Neural cell (in vitro differentiated cells): ENCODE data around the gene PDCD2. TPM values are rescaled to one million over a fixed set of nuclear protein-coding genes. Genes with fewer than 3 reads are reported as not detected.
A peak's percentile ranks its signal among the peaks of the same experiment; 100 is the strongest.

ENCODE experiments used
- H2AFZ ChIP-seq: fragments of 200-600, 300-800 bp; sonication (generic), shearing (Covaris generic); 2 replicates; pipeline ENCODE4 v1.6.0; 2014; ENCODE audit warnings: low read depth, mild to moderate bottlenecking, antibody characterized with exemption, low read length, moderate library complexity
- H3F3A ChIP-seq: fragments of 200-600 bp; shearing (Covaris generic); 2 replicates; pipeline ENCODE4 v1.6.1; 2016; ENCODE audit warnings: mild to moderate bottlenecking, moderate library complexity, mixed read lengths, antibody characterized with exemption, low read length; ENCODE audit not compliant: insufficient read depth, poor library complexity, severe bottlenecking
- H3K27ac ChIP-seq: fragments of 200-600, 300-800 bp; sonication (generic), shearing (Covaris generic); 2 replicates; pipeline ENCODE4 v1.5.1; 2014; ENCODE audit warnings: mild to moderate bottlenecking, low read length, moderate library complexity
- H3K27me3 ChIP-seq: fragments of 300-800, 200-600 bp; sonication (generic), shearing (Covaris generic); 2 replicates; pipeline ENCODE4 v1.6.0; 2014; ENCODE audit warnings: mild to moderate bottlenecking, low read depth, low read length, moderate library complexity; ENCODE audit not compliant: insufficient read depth
- H3K36me3 ChIP-seq: fragments of 300-800, 200-600 bp; sonication (generic), shearing (Covaris generic); 2 replicates; pipeline ENCODE4 v1.5.1; 2014; ENCODE audit warnings: mild to moderate bottlenecking, antibody characterized with exemption, low read length, moderate library complexity; ENCODE audit not compliant: insufficient read depth
- H3K4me2 ChIP-seq: fragments of 300-800, 200-600 bp; sonication (generic), shearing (Covaris generic); 2 replicates; pipeline ENCODE4 v1.6.0; 2014; ENCODE audit warnings: mild to moderate bottlenecking, low read length
- H3K4me3 ChIP-seq: fragments of 300-800, 200-600 bp; sonication (generic), shearing (Covaris generic); 2 replicates; pipeline ENCODE4 v1.5.1; 2014; ENCODE audit warnings: mild to moderate bottlenecking, low read length, moderate library complexity
- H3K79me2 ChIP-seq: fragments of 200-600 bp; shearing (Covaris generic); replicated peaks from 2 replicates; pipeline ENCODE4 v1.6.0; 2014; ENCODE audit warnings: mild to moderate bottlenecking, low read length, moderate library complexity; ENCODE audit not compliant: insufficient read depth
- H3K9ac ChIP-seq: fragments of 300-800, 200-600 bp; sonication (generic), shearing (Covaris generic); 2 replicates; pipeline ENCODE4 v1.6.1; 2016; ENCODE audit warnings: mild to moderate bottlenecking, low read length, mixed read lengths
- H3K9me2 ChIP-seq: fragments of 200-600 bp; shearing (Covaris generic); 2 replicates; pipeline ENCODE4 v1.6.1; 2016; ENCODE audit warnings: mild to moderate bottlenecking, low read length, mixed read lengths; ENCODE audit not compliant: insufficient read depth
- H3K9me3 ChIP-seq: fragments of 200-600, 300-800 bp; sonication (generic), shearing (Covaris generic); 2 replicates; pipeline ENCODE4 v1.6.1; 2016; ENCODE audit warnings: mild to moderate bottlenecking, mixed run types, low read length, moderate library complexity, mixed read lengths
- H4K20me1 ChIP-seq: fragments of 200-600 bp; shearing (Covaris generic); 2 replicates; pipeline ENCODE4 v1.6.1; 2016; ENCODE audit warnings: mild to moderate bottlenecking, mixed run types; ENCODE audit not compliant: insufficient read depth
- EP300 ChIP-seq: fragments of 450-650 bp; conservative IDR thresholded peaks from 2 replicates; pipeline ENCODE4 v1.6.1; 2014; ENCODE audit warnings: antibody characterized with exemption, mild to moderate bottlenecking, moderate library complexity; ENCODE audit not compliant: poor library complexity, severe bottlenecking
- EZH2 ChIP-seq: fragments of 200-600, 300-800 bp; shearing (Covaris generic), sonication (generic); IDR thresholded peaks from 2 replicates; pipeline ENCODE4 v1.6.1; 2014; ENCODE audit warnings: antibody characterized with exemption, low read length, borderline replicate concordance, mild to moderate bottlenecking; ENCODE audit not compliant: insufficient read depth, poor library complexity, severe bottlenecking
- MXI1 ChIP-seq: fragments of 450-650 bp; conservative IDR thresholded peaks from 2 replicates; pipeline ENCODE4 v1.6.1; 2014; ENCODE audit warnings: antibody characterized with exemption, mild to moderate bottlenecking; ENCODE audit not compliant: poor library complexity, severe bottlenecking
- POLR2AphosphoS5 ChIP-seq: IDR thresholded peaks from 2 replicates; pipeline ENCODE4 v1.6.1; 2012
- RAD21 ChIP-seq: fragments of 450-650 bp; conservative IDR thresholded peaks from 2 replicates; pipeline ENCODE4 v1.6.1; 2014; ENCODE audit warnings: antibody characterized with exemption, mild to moderate bottlenecking, moderate library complexity
- SMC3 ChIP-seq: fragments of 450-650 bp; conservative IDR thresholded peaks from 2 replicates; pipeline ENCODE4 v1.6.1; 2014; ENCODE audit warnings: antibody characterized with exemption, mild to moderate bottlenecking, moderate library complexity; ENCODE audit not compliant: poor library complexity
- TAF1 ChIP-seq: IDR thresholded peaks from 2 replicates; pipeline ENCODE4 v1.6.1; 2012; ENCODE audit warnings: low read depth
- polyA plus RNA-seq: library from polyadenylated mRNA; depleted of rRNA; stranded (reverse); fragments of >200 nt; gene quantifications from 2 replicates; pipeline ENCODE4 v1.2.3, GENCODE V29; 2014
- TF ChIP-seq, protein P1 (sequence below): fragments of 450-650 bp; IDR thresholded peaks from 2 replicates; pipeline ENCODE4 v1.5.1; 2014; ENCODE audit warnings: antibody characterized with exemption, mild to moderate bottlenecking, moderate library complexity; ENCODE audit not compliant: poor library complexity, severe bottlenecking
- TF ChIP-seq, protein P2 (sequence below): IDR thresholded peaks from 2 replicates; pipeline ENCODE4 v1.6.1; 2012; ENCODE audit warnings: borderline replicate concordance

PDCD2 gene
- polyA plus RNA-seq, 1 donor from 2014 or later: 132 TPM

DNA sequence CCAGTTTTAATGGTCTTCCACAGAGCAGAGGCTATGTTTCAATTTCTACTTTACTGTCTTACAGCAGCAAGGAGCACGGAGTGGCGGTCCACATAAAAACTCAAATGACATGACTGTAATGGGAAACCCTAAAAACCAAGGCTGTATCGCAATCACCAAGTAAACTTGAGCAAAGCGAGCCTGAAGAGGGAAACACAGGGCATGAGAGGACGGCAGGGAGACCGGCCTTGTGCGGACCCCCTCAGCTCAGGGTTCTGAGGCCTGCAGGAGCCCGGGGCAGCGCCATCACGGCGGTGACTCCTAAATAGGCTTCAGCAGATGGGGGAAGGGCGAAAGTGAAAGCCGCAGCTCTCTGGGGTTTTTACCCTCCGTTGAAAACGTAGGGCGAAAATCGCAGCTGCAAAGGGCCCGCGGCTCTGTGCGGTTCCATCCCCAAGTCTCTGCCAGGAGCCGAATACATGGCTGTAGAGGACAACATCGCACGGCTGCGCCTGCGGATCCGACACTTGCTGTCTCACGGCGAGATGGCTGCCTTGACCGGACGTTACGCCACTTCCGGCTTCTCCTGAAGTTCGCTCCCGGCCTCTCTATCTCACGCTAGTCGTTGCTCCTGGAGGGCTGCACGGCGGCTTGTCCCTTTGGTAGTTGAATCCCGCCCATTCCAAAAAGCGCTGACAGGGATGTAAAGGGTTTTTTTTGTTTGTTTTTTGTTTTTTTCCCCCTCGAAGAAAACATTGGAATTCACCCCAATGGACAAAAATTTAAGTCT lies 31.5 kb downstream of the PDCD2 start, which contains the start of gene PSMB1:
Gene PSMB1 (minus strand): TSS at position 543 of the 769 bp plus-strand sequence. CDS start 65 bp downstream, at position 478.
- Histone ChIP-seq H3F3A (no peaks in the 10 kb centered on the region), H4K20me1 (no peaks in the 10 kb centered on the region), H3K9me2 (no peaks in the 10 kb centered on the region), H3K4me3 (peak within 1 kb of the TSS; percentile 86), H3K9me3 (no peaks in the 10 kb centered on the region), H3K36me3 (no peaks in the 10 kb centered on the region), H2AFZ (peak within 1 kb of the TSS; percentile 69), H3K9ac (peak within 1 kb of the TSS; percentile 89), H3K79me2 (peaks cover 75% of the 10 kb centered on the region), H3K27me3 (no peaks in the 10 kb centered on the region), H3K27ac (peak within 1 kb of the TSS; percentile 84), H3K4me2 (peak within 1 kb of the TSS; percentile 84)
- no peak for TF ChIP-seq TAF1
- TF ChIP-seq RAD21: peak; percentile 17
- TF ChIP-seq EZH2: no peak
- TF ChIP-seq POLR2AphosphoS5: peak; percentile 99
- peak; percentile 68 for TF ChIP-seq EP300
- TF ChIP-seq, protein P1, sequence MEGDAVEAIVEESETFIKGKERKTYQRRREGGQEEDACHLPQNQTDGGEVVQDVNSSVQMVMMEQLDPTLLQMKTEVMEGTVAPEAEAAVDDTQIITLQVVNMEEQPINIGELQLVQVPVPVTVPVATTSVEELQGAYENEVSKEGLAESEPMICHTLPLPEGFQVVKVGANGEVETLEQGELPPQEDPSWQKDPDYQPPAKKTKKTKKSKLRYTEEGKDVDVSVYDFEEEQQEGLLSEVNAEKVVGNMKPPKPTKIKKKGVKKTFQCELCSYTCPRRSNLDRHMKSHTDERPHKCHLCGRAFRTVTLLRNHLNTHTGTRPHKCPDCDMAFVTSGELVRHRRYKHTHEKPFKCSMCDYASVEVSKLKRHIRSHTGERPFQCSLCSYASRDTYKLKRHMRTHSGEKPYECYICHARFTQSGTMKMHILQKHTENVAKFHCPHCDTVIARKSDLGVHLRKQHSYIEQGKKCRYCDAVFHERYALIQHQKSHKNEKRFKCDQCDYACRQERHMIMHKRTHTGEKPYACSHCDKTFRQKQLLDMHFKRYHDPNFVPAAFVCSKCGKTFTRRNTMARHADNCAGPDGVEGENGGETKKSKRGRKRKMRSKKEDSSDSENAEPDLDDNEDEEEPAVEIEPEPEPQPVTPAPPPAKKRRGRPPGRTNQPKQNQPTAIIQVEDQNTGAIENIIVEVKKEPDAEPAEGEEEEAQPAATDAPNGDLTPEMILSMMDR: no peak
- TF ChIP-seq, protein P2, sequence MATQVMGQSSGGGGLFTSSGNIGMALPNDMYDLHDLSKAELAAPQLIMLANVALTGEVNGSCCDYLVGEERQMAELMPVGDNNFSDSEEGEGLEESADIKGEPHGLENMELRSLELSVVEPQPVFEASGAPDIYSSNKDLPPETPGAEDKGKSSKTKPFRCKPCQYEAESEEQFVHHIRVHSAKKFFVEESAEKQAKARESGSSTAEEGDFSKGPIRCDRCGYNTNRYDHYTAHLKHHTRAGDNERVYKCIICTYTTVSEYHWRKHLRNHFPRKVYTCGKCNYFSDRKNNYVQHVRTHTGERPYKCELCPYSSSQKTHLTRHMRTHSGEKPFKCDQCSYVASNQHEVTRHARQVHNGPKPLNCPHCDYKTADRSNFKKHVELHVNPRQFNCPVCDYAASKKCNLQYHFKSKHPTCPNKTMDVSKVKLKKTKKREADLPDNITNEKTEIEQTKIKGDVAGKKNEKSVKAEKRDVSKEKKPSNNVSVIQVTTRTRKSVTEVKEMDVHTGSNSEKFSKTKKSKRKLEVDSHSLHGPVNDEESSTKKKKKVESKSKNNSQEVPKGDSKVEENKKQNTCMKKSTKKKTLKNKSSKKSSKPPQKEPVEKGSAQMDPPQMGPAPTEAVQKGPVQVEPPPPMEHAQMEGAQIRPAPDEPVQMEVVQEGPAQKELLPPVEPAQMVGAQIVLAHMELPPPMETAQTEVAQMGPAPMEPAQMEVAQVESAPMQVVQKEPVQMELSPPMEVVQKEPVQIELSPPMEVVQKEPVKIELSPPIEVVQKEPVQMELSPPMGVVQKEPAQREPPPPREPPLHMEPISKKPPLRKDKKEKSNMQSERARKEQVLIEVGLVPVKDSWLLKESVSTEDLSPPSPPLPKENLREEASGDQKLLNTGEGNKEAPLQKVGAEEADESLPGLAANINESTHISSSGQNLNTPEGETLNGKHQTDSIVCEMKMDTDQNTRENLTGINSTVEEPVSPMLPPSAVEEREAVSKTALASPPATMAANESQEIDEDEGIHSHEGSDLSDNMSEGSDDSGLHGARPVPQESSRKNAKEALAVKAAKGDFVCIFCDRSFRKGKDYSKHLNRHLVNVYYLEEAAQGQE: peak; percentile 83
- peak; percentile 46 for TF ChIP-seq SMC3
- TF ChIP-seq MXI1: no peak

DNA sequence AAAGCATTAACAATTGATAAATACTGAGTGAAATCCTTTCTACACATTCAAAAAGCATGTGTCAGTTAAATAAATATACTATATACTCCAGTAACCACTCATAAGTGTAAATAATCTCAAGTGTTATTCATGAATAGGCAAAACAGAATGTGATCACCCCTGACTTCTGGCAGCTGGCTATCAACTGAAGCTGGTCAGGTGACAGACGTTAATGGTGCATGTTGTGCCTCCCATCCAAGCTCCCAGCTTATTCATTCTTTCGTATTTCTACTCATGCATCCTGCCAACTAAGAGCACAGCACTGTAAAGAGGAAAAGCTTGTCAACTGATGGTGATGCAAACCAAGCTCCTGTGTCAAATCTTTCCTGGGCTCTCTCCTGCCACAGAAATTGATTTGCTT lies 39.0 kb downstream of the PDCD2 start:
- Histone ChIP-seq H3K27ac (no peak overlapping the region), H3K27me3 (no peaks in the 10 kb centered on the region), H3K4me2 (no peak overlapping the region), H3F3A (no peaks in the 10 kb centered on the region), H3K4me3 (no peak overlapping the region), H3K9me2 (no peaks in the 10 kb centered on the region), H3K9ac (no peak overlapping the region), H4K20me1 (no peaks in the 10 kb centered on the region), H3K79me2 (peaks cover 49% of the 10 kb centered on the region), H2AFZ (no peak overlapping the region), H3K9me3 (no peaks in the 10 kb centered on the region), H3K36me3 (peaks cover 5% of the 10 kb centered on the region)
- TF ChIP-seq EP300 (no peak), TAF1 (no peak), SMC3 (no peak), POLR2AphosphoS5 (no peak), MXI1 (no peak), EZH2 (no peak), RAD21 (no peak)
- TF ChIP-seq, protein P1: no peak
- TF ChIP-seq, protein P2: no peak
